GM12878 (cell line): Measurements from ENCODE around the gene STK39. TPM values are rescaled to one million over a fixed set of nuclear protein-coding genes. Genes with fewer than 3 reads are reported as not detected.

Experiments
- ATAC-seq: fragments of 200-7000 bp; cut with Tn5 transposase; 3 replicates; pipeline ENCODE4 v1.9.1; 2020; ENCODE audit warnings: mild to moderate bottlenecking, moderate library complexity
- BruUV-seq: library from RNA; stranded (reverse); fragments of 400-500 nt; replicated peaks from 2 replicates; lab custom pipeline; 2021; lab: Mats Ljungman, UMichigan
- CTCF ChIA-PET: fragments of 300-600 bp; sonication (Branson Sonifier 250); formaldehyde crosslinking; extraction: SDS; loops from one replicate; lab custom pipeline; 2021; ENCODE audit warnings: inconsistent platforms; lab: Yijun Ruan, JAX
- POLR2A ChIA-PET: fragments of 350-600 bp; formaldehyde crosslinking; extraction: SDS; loops from one replicate; lab custom pipeline; 2021; ENCODE audit warnings: inconsistent platforms; lab: Charles Lee
- RAD21 ChIA-PET: fragments of 300-600 bp; sonication (Branson Sonifier 250); formaldehyde crosslinking; loops from one replicate; lab custom pipeline; 2023; ENCODE audit warnings: antibody characterized with exemption; ENCODE audit not compliant: unreplicated experiment; lab: Charles Lee
- SMC1A ChIA-PET: fragments of 300-600 bp; sonication (Branson Sonifier 250); formaldehyde crosslinking; loops from one replicate; lab custom pipeline; 2023; ENCODE audit not compliant: unreplicated experiment, uncharacterized antibody; lab: Charles Lee
- DNase-seq: peaks from one replicate; pipeline ENCODE4 v3.0.0-alpha.2; 2011; ENCODE audit warnings: low read depth, low spot score
- FAIRE-seq: peaks from 3 replicates; lab custom pipeline; 2011; peaks lifted over from hg19 to GRCh38; lab: Jason Lieb, UNC
- H2AFZ ChIP-seq: 2 replicates; pipeline ENCODE4 v1.6.0; 2011; ENCODE audit warnings: low read depth, low read length, control low read depth; ENCODE audit not compliant: control insufficient read depth
- H3K27ac ChIP-seq: 2 replicates; pipeline ENCODE4 v1.5.1; 2011; ENCODE audit warnings: control low read depth; ENCODE audit not compliant: control insufficient read depth, insufficient read depth
- H3K27me3 ChIP-seq, 2 experiments: replicated peaks in 1 of 2; 2 replicates each; pipeline versions ENCODE4 v1.6.0 to v1.6.1; 2011; ENCODE audit warnings: low read length in 1 of 2; ENCODE audit not compliant: control insufficient read depth in 2 of 2, insufficient read depth in 2 of 2
- H3K36me3 ChIP-seq, 2 experiments: 2 replicates each; pipeline ENCODE4 v1.5.1; 2011; ENCODE audit warnings: low read length in 1 of 2; ENCODE audit not compliant: control insufficient read depth in 2 of 2, insufficient read depth in 2 of 2
- H3K4me1 ChIP-seq: 2 replicates; pipeline ENCODE4 v1.6.1; 2011; ENCODE audit warnings: mild to moderate bottlenecking, low read length, moderate library complexity, mixed read lengths; ENCODE audit not compliant: control insufficient read depth, insufficient read depth
- H3K4me2 ChIP-seq: 2 replicates; pipeline ENCODE4 v1.6.0; 2011; ENCODE audit warnings: control low read depth; ENCODE audit not compliant: control insufficient read depth, insufficient read depth
- H3K4me3 ChIP-seq: fragments of 200-600 bp; sonication (generic); 2 replicates; pipeline ENCODE4 v1.5.1; 2016
- H3K79me2 ChIP-seq: 2 replicates; pipeline ENCODE4 v1.6.0; 2011; ENCODE audit warnings: low read length; ENCODE audit not compliant: control insufficient read depth, insufficient read depth
- H3K9ac ChIP-seq: 2 replicates; pipeline ENCODE4 v1.8.0; 2011; ENCODE audit warnings: low read length, control low read depth, mixed read lengths; ENCODE audit not compliant: control insufficient read depth, insufficient read depth
- H3K9me3 ChIP-seq: replicated peaks from 3 replicates; pipeline ENCODE4 v1.5.1; 2011; ENCODE audit warnings: mild to moderate bottlenecking, low read length; ENCODE audit not compliant: control insufficient read depth, insufficient read depth
- H4K20me1 ChIP-seq: 2 replicates; pipeline ENCODE4 v1.6.0; 2011; ENCODE audit not compliant: control insufficient read depth, insufficient read depth
- CEBPZ ChIP-seq: fragments of 150-350 bp; IDR thresholded peaks from 2 replicates; pipeline ENCODE4 v1.6.1; 2016; ENCODE audit warnings: low read depth, low read length
- ETV6 ChIP-seq, 2 experiments: fragments of 450-650 bp in 1 of 2; IDR thresholded peaks in 1 of 2; conservative IDR thresholded peaks in 1 of 2; 2 replicates each; pipeline ENCODE4 v1.6.1; 2014; ENCODE audit warnings: antibody characterized with exemption in 1 of 2, borderline replicate concordance in 1 of 2, low read depth in 1 of 2, mild to moderate bottlenecking in 1 of 2, moderate library complexity in 1 of 2
- JUNB ChIP-seq: IDR thresholded peaks from 2 replicates; pipeline ENCODE4 v1.6.1; 2016; ENCODE audit warnings: antibody characterized with exemption, mild to moderate bottlenecking
- JUND ChIP-seq: IDR thresholded peaks from 2 replicates; pipeline ENCODE4 v1.6.1; 2012; ENCODE audit warnings: low read depth, mild to moderate bottlenecking, low read length, improper control_type of control experiment, moderate library complexity
- MXI1 ChIP-seq: fragments of 150-350 bp; IDR thresholded peaks from 2 replicates; pipeline ENCODE4 v1.6.1; 2011; ENCODE audit warnings: low read depth, mild to moderate bottlenecking, inconsistent platforms, low read length, improper control_type of control experiment
- NFIC ChIP-seq: IDR thresholded peaks from 2 replicates; pipeline ENCODE4 v1.6.1; 2012; ENCODE audit warnings: low read depth, mild to moderate bottlenecking, inconsistent platforms, low read length, moderate library complexity
- NFYA ChIP-seq: IDR thresholded peaks from 2 replicates; pipeline ENCODE4 v1.6.1; 2011; ENCODE audit warnings: low read depth, mild to moderate bottlenecking, low read length, improper control_type of control experiment, borderline replicate concordance
- PAX5 ChIP-seq: IDR thresholded peaks from 2 replicates; pipeline ENCODE4 v1.6.1; 2011; ENCODE audit warnings: low read depth, low read length, borderline replicate concordance
- PBX3 ChIP-seq: IDR thresholded peaks from 2 replicates; pipeline ENCODE4 v1.6.1; 2011; ENCODE audit warnings: mild to moderate bottlenecking, low read depth, low read length, moderate library complexity; ENCODE audit not compliant: insufficient replicate concordance
- RELB ChIP-seq: fragments of 450-650 bp; IDR thresholded peaks from 2 replicates; pipeline ENCODE4 v1.6.1; 2017; ENCODE audit warnings: low read depth, mild to moderate bottlenecking, moderate library complexity
- SMC3 ChIP-seq: IDR thresholded peaks from 2 replicates; pipeline ENCODE4 v1.6.1; 2011; ENCODE audit warnings: low read length, improper control_type of control experiment, borderline replicate concordance
- SRF ChIP-seq, 2 experiments: IDR thresholded peaks; 2 replicates each; pipeline ENCODE4 v1.6.1; 2011; ENCODE audit warnings: low read depth in 2 of 2, low read length in 2 of 2, mild to moderate bottlenecking in 1 of 2, moderate library complexity in 1 of 2
- WRNIP1 ChIP-seq: IDR thresholded peaks from 2 replicates; pipeline ENCODE4 v1.6.1; 2011; ENCODE audit warnings: low read depth, low read length, improper control_type of control experiment, borderline replicate concordance
- ZZZ3 ChIP-seq: IDR thresholded peaks from 2 replicates; pipeline ENCODE4 v1.6.1; 2011; ENCODE audit warnings: low read depth; ENCODE audit not compliant: control insufficient read depth, insufficient read length
- WGBS: methylation state at CpG from one replicate; pipeline ENCODE4 v1.1.6; 2016; ENCODE audit warnings: low lambda C conversion rate; ENCODE audit not compliant: insufficient replicate concordance, insufficient coverage; ENCODE audit errors: missing lambda C conversion rate; 5-methylcytosine and 5-hydroxymethylcytosine counted together
- in situ Hi-C: fragments of 300-500 bp; cut with MboI; formaldehyde crosslinking; loops from 9 replicates; pipeline ENCODE4 v1.14.3; 2018; ENCODE audit warnings: mixed read lengths
- intact Hi-C: fragments of 100-400 bp; cut with micrococcal nuclease; formaldehyde crosslinking; loops from one replicate; pipeline ENCODE4 v1.14.2; 2022; ENCODE audit not compliant: unreplicated experiment
- polyA plus RNA-seq, 11 experiments: library from polyadenylated mRNA; depleted of rRNA in 4 of 11; unstranded in 6 of 11; stranded (reverse) in 5 of 11; fragments of >200 nt; fragmentation: Nextera tagmentation in 4 of 11; fragmentation: Illumina TruSeq in 1 of 11; extraction: Ambion mirVana in 4 of 11; extraction: Trizol in 1 of 11; gene quantifications; 1 replicate in 1 of 11; 2 replicates in 10 of 11; pipeline versions ENCODE4 v1.2.1 to v1.2.3, GENCODE V29; 2011 to 2016; ENCODE audit warnings: inconsistent platforms in 2 of 11, missing spikeins in 2 of 11, low read depth in 1 of 11
- total RNA-seq, 4 experiments: library from RNA; depleted of rRNA in 3 of 4; stranded (reverse); fragments of >200 nt in 3 of 4; fragmentation: Illumina TruSeq in 1 of 4; extraction: Trizol in 1 of 4; gene quantifications; 2 replicates each; pipeline versions ENCODE4 v1.2.1 to v1.2.3, GENCODE V29; 2013 to 2021
- TF ChIP-seq, protein P1 (sequence below): IDR thresholded peaks from 2 replicates; pipeline ENCODE4 v1.6.1; 2012; ENCODE audit warnings: low read depth, low read length, improper control_type of control experiment
- TF ChIP-seq, protein P2 (sequence below): IDR thresholded peaks from 2 replicates; pipeline ENCODE4 v1.6.1; 2011; ENCODE audit warnings: low read depth, low read length, improper control_type of control experiment, borderline replicate concordance

STK39 gene
- total and polyA plus RNA-seq, 10 of the 15 experiments (the other 5 are each of a cell fraction or from before 2014, with no cell fraction given) = 0.03 to 0.21 (median 0.07) TPM; not detected in 5

DNA sequence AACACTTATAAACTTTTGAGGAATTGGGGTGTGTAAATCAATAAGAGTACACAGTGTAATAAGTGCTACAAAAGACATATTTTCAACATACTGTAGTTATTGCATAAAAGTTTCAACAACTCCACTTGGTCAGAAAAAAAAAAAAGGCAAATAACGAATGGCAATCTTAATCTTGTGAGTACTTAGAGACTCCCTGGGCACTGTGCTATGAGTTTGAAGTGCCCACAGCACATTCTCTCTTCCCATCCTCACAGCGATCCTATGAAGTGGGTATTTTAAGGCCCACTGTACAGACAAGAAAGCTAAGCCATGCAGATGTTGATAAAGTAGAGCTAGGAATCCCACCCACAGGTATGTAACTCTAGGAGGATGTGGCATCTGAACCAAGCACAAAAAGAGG, 112.3 kb downstream of the STK39 start (continued):
- TF ChIP-seq, protein P1, sequence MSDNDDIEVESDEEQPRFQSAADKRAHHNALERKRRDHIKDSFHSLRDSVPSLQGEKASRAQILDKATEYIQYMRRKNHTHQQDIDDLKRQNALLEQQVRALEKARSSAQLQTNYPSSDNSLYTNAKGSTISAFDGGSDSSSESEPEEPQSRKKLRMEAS = no peak
- TF ChIP-seq NFIC (no peak), SRF (IDR thresholded peaks at IDR 0.05; ENCODE audit: low read depth in 2 of 2, low read length in 2 of 2) (no peak), PAX5 (no peak), JUND (no peak), ZZZ3 (no peak)

- ChIA-PET RAD21 (no interaction called here), SMC1A (interaction anchor here (3.3 kb wide), 1 partner anchor 15 kb away, joined by 10 read pairs; no protein-coding TSS in a partner anchor), CTCF (interaction anchor here (0.7 kb wide), 1 partner anchor 320 kb away, joined by 3 read pairs; no protein-coding TSS in a partner anchor), POLR2A (no interaction called here)
- H3K4me2 ChIP-seq = no peak overlapping the region
- no peaks in the 10 kb centered on the region for H3K9me3 ChIP-seq
- DNase-seq (no peak), ATAC-seq (no peak), FAIRE-seq (no peak)
- intact Hi-C loops = no loop called here
- no peak overlapping the region for H3K4me3 ChIP-seq
- H4K20me1 ChIP-seq = no peaks in the 10 kb centered on the region
- no TSS peak for BruUV-seq
- no peaks in the 10 kb centered on the region for H3K4me1 ChIP-seq
- H3K79me2 ChIP-seq = no peaks in the 10 kb centered on the region
- no peaks in the 10 kb centered on the region for H3K36me3 ChIP-seq
- H2AFZ ChIP-seq = no peak overlapping the region
- H3K27me3 ChIP-seq = 0 out of 4 replicates have a peak, but pooled peaks cover 0 to 2% of the 10 kb centered on the region in 2 experiments
- H3K9ac ChIP-seq = no peak overlapping the region
- no peak overlapping the region for H3K27ac ChIP-seq
- 30% methylated on average over 5 of the region's 5 CpGs for WGBS
- in situ Hi-C loops = no loop called here
- no peak for TF ChIP-seq MXI1
- no peak for TF ChIP-seq PBX3
- TF ChIP-seq JUNB = no peak
- no peak for TF ChIP-seq NFYA
- TF ChIP-seq CEBPZ = no peak
- no peak for TF ChIP-seq RELB
- TF ChIP-seq, protein P2, sequence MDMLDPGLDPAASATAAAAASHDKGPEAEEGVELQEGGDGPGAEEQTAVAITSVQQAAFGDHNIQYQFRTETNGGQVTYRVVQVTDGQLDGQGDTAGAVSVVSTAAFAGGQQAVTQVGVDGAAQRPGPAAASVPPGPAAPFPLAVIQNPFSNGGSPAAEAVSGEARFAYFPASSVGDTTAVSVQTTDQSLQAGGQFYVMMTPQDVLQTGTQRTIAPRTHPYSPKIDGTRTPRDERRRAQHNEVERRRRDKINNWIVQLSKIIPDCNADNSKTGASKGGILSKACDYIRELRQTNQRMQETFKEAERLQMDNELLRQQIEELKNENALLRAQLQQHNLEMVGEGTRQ = no peak
- no peak for TF ChIP-seq ETV6 (conservative IDR thresholded peaks at IDR 0.05 in 1 of 2, IDR thresholded peaks at IDR 0.05 in 1 of 2; ENCODE audit: borderline replicate concordance in 1 of 2, low read depth in 1 of 2)
- TF ChIP-seq SMC3 = no peak
- no peak for TF ChIP-seq WRNIP1
Measured at GRCh38 chr2:168134485-168134884, 112.9 kb downstream of the STK39 start.
